ENCODE results near the gene DAPL1.

The DAPL1 gene

GRCh38 chr2:158755310-158756087 lies 39.6 kb upstream of the DAPL1 start:
- Histone ChIP-seq H3K79me2 (ENCODE audit: low read length) (no peaks in the 10 kb centered on the region), H3K4me2 (ENCODE audit: low read length) (no peak overlapping the region), H3K9ac (ENCODE audit: low read length) (no peak overlapping the region), H4K20me1 (ENCODE audit: insufficient read depth, low read length) (no peaks in the 10 kb centered on the region), H3K4me1 (ENCODE audit: low read length) (no peaks in the 10 kb centered on the region), H3K27ac (ENCODE audit: low read length) (no peak overlapping the region), H3K27me3 (ENCODE audit: low read depth, low read length) (peaks cover 3% of the 10 kb centered on the region), H3K4me3 (ENCODE audit: low read length) (no peak overlapping the region), H3K9me3 (ENCODE audit: insufficient read depth, low read length) (no peaks in the 10 kb centered on the region), H2AFZ (ENCODE audit: low read depth, low read length) (no peak overlapping the region), H3K36me3 (replicated peaks; ENCODE audit: low read depth, low read length) (no peaks in the 10 kb centered on the region)
- TF ChIP-seq CTCF (IDR thresholded peaks at IDR 0.05; ENCODE audit: low read depth, low read length) (peak; percentile 39), EZH2phosphoT487 (IDR thresholded peaks at IDR 0.05; ENCODE audit: low read depth) (no peak)

DNA sequence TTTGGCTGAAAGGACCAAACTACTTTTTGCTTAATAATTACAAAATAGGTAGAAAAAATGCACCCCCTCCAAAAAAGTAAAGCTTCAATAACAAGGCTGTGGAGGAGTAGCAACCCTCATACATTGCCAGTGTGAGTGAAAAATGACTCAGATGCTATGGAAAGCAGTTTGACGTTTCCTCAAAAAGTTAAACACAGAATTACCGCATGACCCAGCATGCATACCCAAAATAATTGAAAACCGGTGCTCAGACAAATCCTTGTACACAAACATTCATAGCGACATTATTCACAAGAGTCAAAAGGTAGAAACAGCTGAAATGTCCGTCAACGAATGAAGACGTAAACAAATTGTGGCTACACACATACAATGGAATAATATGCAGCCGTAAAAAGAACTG lies 38.8 kb upstream of the DAPL1 start:
- H3K27me3 ChIP-seq (ENCODE audit: low read depth, low read length), result peaks cover 3% of the 10 kb centered on the region; the same call in 1 of the 2 replicates
- H3K9me3 ChIP-seq (ENCODE audit: insufficient read depth, low read length), result no peaks in the 10 kb centered on the region
- H3K27ac ChIP-seq (ENCODE audit: low read length), result no peak overlapping the region
- H2AFZ ChIP-seq (ENCODE audit: low read depth, low read length), result no peak overlapping the region
- no peak overlapping the region for H3K4me3 ChIP-seq (ENCODE audit: low read length)
- H3K79me2 ChIP-seq (ENCODE audit: low read length), result no peaks in the 10 kb centered on the region
- H4K20me1 ChIP-seq (ENCODE audit: insufficient read depth, low read length), result no peaks in the 10 kb centered on the region
- H3K9ac ChIP-seq (ENCODE audit: low read length), result no peak overlapping the region
- H3K36me3 ChIP-seq (replicated peaks; ENCODE audit: low read depth, low read length), result no peaks in the 10 kb centered on the region
- TF ChIP-seq EZH2phosphoT487 (IDR thresholded peaks at IDR 0.05; ENCODE audit: low read depth) (no peak), CTCF (IDR thresholded peaks at IDR 0.05; ENCODE audit: low read depth, low read length) (no peak)
- no peaks in the 10 kb centered on the region for H3K4me1 ChIP-seq (ENCODE audit: low read length)
- H3K4me2 ChIP-seq (ENCODE audit: low read length), result no peak overlapping the region

DNA sequence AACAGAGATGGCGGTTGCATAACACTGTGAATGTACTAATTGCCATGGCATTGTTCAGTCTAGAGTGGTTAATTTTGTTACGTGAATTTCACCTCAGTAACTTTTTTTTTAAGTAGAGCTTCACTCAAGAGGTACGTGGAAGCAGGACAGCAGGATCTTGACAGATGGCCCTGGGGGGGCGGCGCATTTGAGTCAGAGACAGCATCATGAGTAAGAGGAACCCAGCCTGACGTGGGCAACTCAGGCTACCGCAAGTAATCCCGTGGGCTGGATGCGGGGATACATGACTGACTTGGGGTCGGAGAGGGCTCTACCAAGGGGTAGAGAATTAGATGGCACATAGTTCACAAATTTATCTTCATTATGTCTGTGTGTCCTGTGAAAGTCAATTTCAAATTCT lies 38.1 kb upstream of the DAPL1 start:
- H3K4me3 ChIP-seq (ENCODE audit: low read length), result no peak overlapping the region
- H3K36me3 ChIP-seq (replicated peaks; ENCODE audit: low read depth, low read length), result no peaks in the 10 kb centered on the region
- peaks cover 3% of the 10 kb centered on the region; the same call in 1 of the 2 replicates for H3K27me3 ChIP-seq (ENCODE audit: low read depth, low read length)
- no peak overlapping the region for H3K27ac ChIP-seq (ENCODE audit: low read length)
- no peak overlapping the region for H3K4me2 ChIP-seq (ENCODE audit: low read length)
- TF ChIP-seq EZH2phosphoT487 (IDR thresholded peaks at IDR 0.05; ENCODE audit: low read depth), result no peak
- no peak for TF ChIP-seq CTCF (IDR thresholded peaks at IDR 0.05; ENCODE audit: low read depth, low read length)
- no peaks in the 10 kb centered on the region for H3K79me2 ChIP-seq (ENCODE audit: low read length)
- no peak overlapping the region for H2AFZ ChIP-seq (ENCODE audit: low read depth, low read length)
- no peaks in the 10 kb centered on the region for H4K20me1 ChIP-seq (ENCODE audit: insufficient read depth, low read length)
- H3K4me1 ChIP-seq (ENCODE audit: low read length), result no peaks in the 10 kb centered on the region
- H3K9me3 ChIP-seq (ENCODE audit: insufficient read depth, low read length), result no peaks in the 10 kb centered on the region
- H3K9ac ChIP-seq (ENCODE audit: low read length), result no peak overlapping the region

DNA sequence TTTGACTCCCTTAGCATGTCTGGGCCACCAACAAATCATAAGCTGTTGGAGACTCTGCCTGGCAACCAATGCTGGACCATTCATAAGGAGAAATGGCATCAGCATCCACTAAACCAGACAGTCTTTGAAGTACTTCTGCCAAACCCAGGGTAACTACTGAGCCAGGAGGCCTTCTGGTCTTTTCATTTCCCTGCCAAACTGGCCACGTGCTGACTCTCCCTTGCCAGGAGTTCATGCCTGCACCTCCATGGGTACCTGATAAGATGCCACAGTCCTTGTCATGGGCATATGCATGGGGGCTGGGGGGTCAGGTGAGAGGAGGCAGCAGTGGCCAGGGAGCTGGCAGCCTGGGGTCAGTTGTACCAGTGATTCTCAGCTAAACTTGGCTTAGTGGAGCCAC lies 34.2 kb upstream of the DAPL1 start:
- Histone ChIP-seq H3K27me3 (ENCODE audit: low read depth, low read length) (0 out of 2 replicates have a peak, but pooled peaks cover 3% of the 10 kb centered on the region), H3K4me3 (ENCODE audit: low read length) (no peak overlapping the region), H3K4me1 (ENCODE audit: low read length) (no peaks in the 10 kb centered on the region), H3K36me3 (replicated peaks; ENCODE audit: low read depth, low read length) (no peaks in the 10 kb centered on the region), H3K9me3 (ENCODE audit: insufficient read depth, low read length) (no peaks in the 10 kb centered on the region), H3K27ac (ENCODE audit: low read length) (no peak overlapping the region), H2AFZ (ENCODE audit: low read depth, low read length) (no peak overlapping the region), H3K79me2 (ENCODE audit: low read length) (no peaks in the 10 kb centered on the region), H3K4me2 (ENCODE audit: low read length) (no peak overlapping the region), H4K20me1 (ENCODE audit: insufficient read depth, low read length) (no peaks in the 10 kb centered on the region), H3K9ac (ENCODE audit: low read length) (no peak overlapping the region)
- TF ChIP-seq CTCF (IDR thresholded peaks at IDR 0.05; ENCODE audit: low read depth, low read length) (no peak), EZH2phosphoT487 (IDR thresholded peaks at IDR 0.05; ENCODE audit: low read depth) (no peak)

All from OCI-LY3 (cell line).